ENCODE results near the gene PRR5L. TPM values are rescaled to one million over a fixed set of nuclear protein-coding genes. Genes with fewer than 3 reads are reported as not detected.
"Not testable (repeated sequence)": the region's sequence is repeated elsewhere in the genome, so short reads cannot be mapped to it uniquely, and the experiment has no call there.

The PRR5L gene
- total RNA-seq, 1 donor, result 19.5 TPM

- Histone ChIP-seq H3K9me3 (ENCODE audit: low read depth, low read length) (no peaks in the 10 kb centered on the region), H3K27me3 (ENCODE audit: insufficient read depth, low read length) (no peaks in the 10 kb centered on the region), H3K4me3 (ENCODE audit: low read length) (no peak overlapping the region), H3K4me1 (ENCODE audit: insufficient read depth, low read length) (peaks cover 26% of the 10 kb centered on the region)
These were observed 192.0 kb downstream of the PRR5L start for GRCh38 chr11:36488096-36488495.

DNA sequence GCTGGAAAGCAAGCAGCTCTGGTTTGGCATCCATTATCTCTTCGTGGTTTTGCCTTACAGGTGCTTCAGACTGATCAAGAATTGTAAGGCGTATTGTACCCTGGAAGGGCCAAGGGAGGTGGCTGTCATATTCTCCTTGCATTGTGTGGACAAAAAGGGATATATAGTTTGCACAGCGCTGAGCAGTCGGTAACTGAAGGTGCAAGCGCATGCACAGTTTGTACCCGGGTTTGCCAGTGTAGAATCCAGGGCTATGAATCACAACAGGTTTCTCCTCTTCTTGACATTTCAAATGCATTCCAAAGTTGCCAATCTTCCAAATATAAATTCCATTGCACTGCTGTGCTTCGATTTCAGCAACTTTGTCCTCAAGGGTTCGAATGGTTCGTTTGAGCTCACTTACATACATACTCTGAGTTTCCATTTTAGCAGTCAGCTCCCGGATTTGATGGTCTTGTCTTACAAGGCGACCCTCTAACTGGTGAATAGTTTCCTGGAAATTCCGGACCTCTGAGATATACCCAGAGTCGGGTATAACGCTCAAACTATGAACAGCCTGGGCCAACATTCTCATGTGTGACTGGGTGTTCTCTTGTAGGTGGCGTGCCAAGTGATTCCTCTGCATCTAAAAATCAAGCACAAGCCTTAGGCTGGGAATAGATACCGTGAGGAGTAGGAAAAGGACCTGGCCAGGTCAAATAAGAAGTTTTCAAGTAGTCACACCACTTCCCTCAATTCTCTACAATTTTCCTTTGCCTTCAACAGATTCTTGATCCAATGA, 194.1 kb downstream of the PRR5L start:
- no peak overlapping the region for H3K4me3 ChIP-seq (ENCODE audit: low read length)
- no peaks in the 10 kb centered on the region for H3K27me3 ChIP-seq (ENCODE audit: insufficient read depth, low read length)
- peaks cover 26% of the 10 kb centered on the region for H3K4me1 ChIP-seq (ENCODE audit: insufficient read depth, low read length)
- no peaks in the 10 kb centered on the region for H3K9me3 ChIP-seq (ENCODE audit: low read depth, low read length)

DNA sequence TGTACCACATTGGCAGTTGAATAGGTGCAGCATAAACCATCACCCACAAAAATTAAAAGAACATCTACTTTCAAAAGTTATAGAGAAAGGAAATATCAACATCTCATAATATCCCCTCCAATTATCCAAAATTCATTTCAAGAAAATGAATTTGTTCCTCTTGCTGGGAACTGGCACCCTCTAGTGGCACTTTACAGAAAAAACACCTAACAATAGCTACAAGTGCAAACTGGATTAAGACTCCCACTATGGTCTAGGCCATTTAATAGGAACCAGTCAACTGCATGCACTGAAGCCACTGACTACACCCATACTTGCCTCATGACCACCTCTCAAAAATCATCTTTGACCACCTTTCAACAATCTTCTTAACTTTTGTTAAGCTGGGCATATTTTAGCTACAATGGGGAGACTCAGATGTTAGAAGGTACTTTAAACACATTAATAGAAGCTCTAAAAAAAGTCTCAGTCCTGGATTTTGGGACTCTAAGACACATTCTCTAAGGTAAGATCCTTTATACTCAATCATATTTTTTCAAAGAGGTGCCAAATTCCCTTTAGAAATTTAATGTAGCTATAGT, 196.7 kb downstream of the PRR5L start:
- peaks cover 11% of the 10 kb centered on the region for H3K4me1 ChIP-seq (ENCODE audit: insufficient read depth, low read length)
- H3K9me3 ChIP-seq (ENCODE audit: low read depth, low read length), result no peaks in the 10 kb centered on the region
- H3K27me3 ChIP-seq (ENCODE audit: insufficient read depth, low read length), result no peaks in the 10 kb centered on the region
- no peak overlapping the region for H3K4me3 ChIP-seq (ENCODE audit: low read length)

GRCh38 chr11:36493332-36493731, 197.2 kb downstream of the PRR5L start:
- Histone ChIP-seq H3K4me1 (ENCODE audit: insufficient read depth, low read length) (peaks cover 6% of the 10 kb centered on the region), H3K4me3 (ENCODE audit: low read length) (no peak overlapping the region), H3K9me3 (ENCODE audit: low read depth, low read length) (no peaks in the 10 kb centered on the region), H3K27me3 (ENCODE audit: insufficient read depth, low read length) (no peaks in the 10 kb centered on the region)

DNA sequence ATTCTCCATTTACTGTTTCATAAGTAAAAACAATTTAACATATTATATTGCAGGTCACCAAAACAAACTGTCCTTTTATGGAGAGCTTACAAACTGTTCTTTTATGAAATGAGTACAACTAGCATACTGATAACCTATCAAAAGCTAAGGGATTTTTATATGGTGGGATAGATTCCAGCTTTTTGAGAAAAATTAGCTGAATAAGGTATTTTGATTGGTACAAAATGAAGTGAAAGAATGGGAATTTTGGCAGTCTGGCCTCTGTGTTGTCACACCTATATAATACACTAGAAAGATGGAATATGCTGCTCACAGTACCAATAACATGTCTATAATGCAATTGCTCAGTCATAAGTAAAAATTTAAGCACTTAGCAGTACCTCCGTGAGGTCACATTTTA, 202.6 kb downstream of the PRR5L start:
- Histone ChIP-seq H3K4me3 (ENCODE audit: low read length) (no peak overlapping the region), H3K4me1 (ENCODE audit: insufficient read depth, low read length) (peaks cover 4% of the 10 kb centered on the region), H3K9me3 (ENCODE audit: low read depth, low read length) (no peaks in the 10 kb centered on the region), H3K27me3 (ENCODE audit: insufficient read depth, low read length) (no peaks in the 10 kb centered on the region)

DNA sequence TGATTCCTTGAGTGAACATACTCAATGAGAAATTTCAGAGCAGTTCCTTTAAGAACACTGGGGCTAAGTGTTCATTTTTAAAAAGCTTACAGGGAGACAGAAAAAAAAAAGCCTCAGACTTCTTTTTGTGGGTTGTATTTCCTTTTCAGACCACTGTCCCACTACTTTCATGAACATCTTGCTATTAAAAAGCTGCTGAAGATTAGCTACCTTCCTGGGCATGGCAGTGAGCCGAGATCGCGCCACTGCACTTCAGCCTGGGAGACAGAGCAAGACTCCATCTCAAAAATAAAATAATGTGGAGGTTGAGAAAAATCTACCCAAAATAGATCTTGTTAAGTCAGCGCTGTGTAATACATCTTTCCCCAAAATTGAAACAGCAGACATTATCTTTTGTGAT, 203.2 kb downstream of the PRR5L start:
- no peaks in the 10 kb centered on the region for H3K9me3 ChIP-seq (ENCODE audit: low read depth, low read length)
- no peak overlapping the region for H3K4me3 ChIP-seq (ENCODE audit: low read length)
- H3K4me1 ChIP-seq (ENCODE audit: insufficient read depth, low read length), result peaks cover 4% of the 10 kb centered on the region
- H3K27me3 ChIP-seq (ENCODE audit: insufficient read depth, low read length), result no peaks in the 10 kb centered on the region

GRCh38 chr11:36500315-36500721, 204.2 kb downstream of the PRR5L start:
- Histone ChIP-seq H3K9me3 (ENCODE audit: low read depth, low read length) (no peaks in the 10 kb centered on the region), H3K4me3 (ENCODE audit: low read length) (no peak overlapping the region), H3K27me3 (ENCODE audit: insufficient read depth, low read length) (no peaks in the 10 kb centered on the region), H3K4me1 (ENCODE audit: insufficient read depth, low read length) (peaks cover 4% of the 10 kb centered on the region)

- no peaks in the 10 kb centered on the region for H3K27me3 ChIP-seq (ENCODE audit: insufficient read depth, low read length)
These were observed 205.1 kb downstream of the PRR5L start for GRCh38 chr11:36501236-36501635.

GRCh38 chr11:36507824-36508489, 211.9 kb downstream of the PRR5L start:
- Histone ChIP-seq H3K4me1 (ENCODE audit: insufficient read depth, low read length) (peaks cover 25% of the 10 kb centered on the region), H3K27me3 (ENCODE audit: insufficient read depth, low read length) (no peaks in the 10 kb centered on the region), H3K4me3 (ENCODE audit: low read length) (no peak overlapping the region), H3K9me3 (ENCODE audit: low read depth, low read length) (no peaks in the 10 kb centered on the region)

More at GRCh38 chr11:36501236-36501635, 205.1 kb downstream of the PRR5L start:
- peaks cover 4% of the 10 kb centered on the region for H3K4me1 ChIP-seq (ENCODE audit: insufficient read depth, low read length)
- no peak overlapping the region for H3K4me3 ChIP-seq (ENCODE audit: low read length)
- H3K9me3 ChIP-seq (ENCODE audit: low read depth, low read length), result no peaks in the 10 kb centered on the region

- Histone ChIP-seq H3K27me3 (ENCODE audit: insufficient read depth, low read length) (no peaks in the 10 kb centered on the region), H3K4me3 (ENCODE audit: low read length) (peak overlapping the region; percentile 82), H3K4me1 (ENCODE audit: insufficient read depth, low read length) (peaks cover 25% of the 10 kb centered on the region), H3K9me3 (ENCODE audit: low read depth, low read length) (no peaks in the 10 kb centered on the region)
These were observed 212.7 kb downstream of the PRR5L start for GRCh38 chr11:36508743-36509142.

DNA sequence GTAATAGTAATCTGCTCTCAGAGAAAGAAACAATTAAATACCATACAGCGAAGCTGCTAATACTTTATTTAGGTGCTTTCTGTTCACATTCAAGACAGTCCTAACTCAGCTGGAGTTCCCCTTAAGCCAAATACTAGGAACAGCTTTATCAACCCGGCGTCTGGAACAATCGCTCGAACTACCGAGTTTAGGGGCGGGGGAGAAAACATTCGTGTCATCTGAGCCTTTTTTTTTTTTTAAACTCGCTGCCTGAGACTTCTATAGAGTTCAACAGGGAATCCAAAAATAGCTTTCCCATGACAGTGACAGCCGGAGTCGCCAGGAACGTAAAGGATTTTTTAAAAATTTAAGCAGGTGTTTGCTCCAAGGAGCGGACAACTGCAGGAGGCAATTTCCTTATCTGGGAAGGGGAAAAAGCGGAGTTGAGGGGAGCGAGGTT, 213.1 kb downstream of the PRR5L start:
- Histone ChIP-seq H3K27me3 (ENCODE audit: insufficient read depth, low read length) (no peaks in the 10 kb centered on the region), H3K4me1 (ENCODE audit: insufficient read depth, low read length) (peaks cover 25% of the 10 kb centered on the region), H3K9me3 (ENCODE audit: low read depth, low read length) (no peaks in the 10 kb centered on the region), H3K4me3 (ENCODE audit: low read length) (peak overlapping the region; percentile 82)

GRCh38 chr11:36509694-36510593, 213.9 kb downstream of the PRR5L start, which contains the start of gene TRAF6:
Gene TRAF6 (minus strand): TSS chr11:36510272. CDS start chr11:36501515, 8,757 bp downstream.
- peaks cover 25% of the 10 kb centered on the region for H3K4me1 ChIP-seq (ENCODE audit: insufficient read depth, low read length)

GRCh38 chr11:36510594-36510942, 214.5 kb downstream of the PRR5L start:
- peak overlapping the region; percentile 82 for H3K4me3 ChIP-seq (ENCODE audit: low read length)

More at GRCh38 chr11:36509694-36510593, 213.9 kb downstream of the PRR5L start, which contains the start of gene TRAF6:
- H3K4me3 ChIP-seq (ENCODE audit: low read length), result peak within 1 kb of the TSS; percentile 82
- no peaks in the 10 kb centered on the region for H3K9me3 ChIP-seq (ENCODE audit: low read depth, low read length)
- H3K27me3 ChIP-seq (ENCODE audit: insufficient read depth, low read length), result no peaks in the 10 kb centered on the region

DNA sequence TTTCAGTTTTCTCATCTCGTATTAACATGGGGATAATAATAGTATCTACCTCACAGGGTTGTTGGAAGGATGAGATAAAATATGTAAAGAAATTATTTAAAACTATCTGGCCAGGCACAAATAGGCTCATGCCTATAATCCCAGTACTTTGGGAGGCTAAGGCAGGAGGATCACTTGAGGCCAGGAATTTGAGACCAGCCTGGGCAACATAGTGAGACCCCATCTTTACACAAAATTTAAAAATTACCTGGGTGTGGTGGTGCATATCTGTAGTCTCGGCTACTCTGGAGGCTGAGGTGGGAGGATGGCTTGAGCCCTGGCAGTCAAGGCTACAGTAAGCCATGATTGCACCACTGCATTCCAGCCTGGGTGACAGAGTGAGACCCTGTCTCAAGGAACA, 215.0 kb downstream of the PRR5L start:
- not testable (repeated sequence) for H3K27me3 ChIP-seq (ENCODE audit: insufficient read depth, low read length); H3K4me3 ChIP-seq (ENCODE audit: low read length); H3K9me3 ChIP-seq (ENCODE audit: low read depth, low read length)
- H3K4me1 ChIP-seq (ENCODE audit: insufficient read depth, low read length), result peaks cover 25% of the 10 kb centered on the region

More at GRCh38 chr11:36510594-36510942, 214.5 kb downstream of the PRR5L start:
- H3K9me3 ChIP-seq (ENCODE audit: low read depth, low read length), result no peaks in the 10 kb centered on the region
- H3K27me3 ChIP-seq (ENCODE audit: insufficient read depth, low read length), result no peaks in the 10 kb centered on the region
- H3K4me1 ChIP-seq (ENCODE audit: insufficient read depth, low read length), result peaks cover 25% of the 10 kb centered on the region

Measured in mononuclear cell (primary cell).